8988T (cell line): Measurements from ENCODE around the gene TRIP4.
A peak's percentile ranks its signal among the peaks of the same experiment; 100 is the strongest.
"Not testable (repeated sequence)": the region's sequence is repeated elsewhere in the genome, so short reads cannot be mapped to it uniquely, and the experiment has no call there.

ENCODE experiments used
- DNase-seq: peaks from one replicate; pipeline ENCODE4 v3.0.0; 2011

TRIP4 gene

GRCh38 chr15:64453689-64454037 lies 66.0 kb downstream of the TRIP4 start:
- DNase-seq = no peak

DNA sequence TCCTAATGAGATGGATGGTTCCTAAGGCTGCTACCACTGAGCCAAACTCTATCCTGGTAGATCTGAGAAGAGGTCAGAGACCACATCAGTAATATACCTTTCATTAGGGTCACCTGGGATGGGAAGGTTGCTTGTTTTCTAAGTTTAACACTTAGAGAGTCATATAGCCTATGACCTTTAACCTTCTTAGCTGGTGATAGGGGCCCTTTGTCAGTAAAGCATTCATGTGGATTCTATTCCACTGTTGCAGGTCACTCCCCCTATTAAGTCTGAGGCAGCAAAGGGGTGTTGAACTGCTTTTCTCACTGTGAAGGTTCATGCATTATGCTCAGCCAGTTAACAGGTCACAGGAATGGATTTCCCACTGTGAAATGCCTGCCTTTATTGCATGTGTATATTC lies 66.6 kb downstream of the TRIP4 start:
- DNase-seq = no peak

DNA sequence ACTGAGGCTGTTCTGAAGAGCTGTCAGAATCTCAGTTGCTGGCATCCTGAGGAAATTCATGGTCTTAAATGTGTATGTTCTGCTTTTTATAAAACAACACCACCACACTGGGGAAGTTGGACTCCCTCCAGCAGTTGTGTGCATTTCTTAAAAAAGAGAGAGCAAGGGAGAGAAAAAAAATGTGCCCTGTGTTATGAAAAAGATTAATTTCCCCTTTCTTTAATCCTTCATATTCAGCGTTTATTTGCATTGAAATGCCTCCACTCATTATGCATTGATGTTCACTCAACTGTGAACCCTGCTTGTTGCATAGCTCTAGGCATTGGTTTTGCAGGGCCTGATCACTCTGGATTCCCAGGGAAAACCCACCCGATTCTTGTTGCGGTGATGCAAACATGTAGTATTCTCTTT lies 68.3 kb downstream of the TRIP4 start:
- DNase-seq = no peak

DNA sequence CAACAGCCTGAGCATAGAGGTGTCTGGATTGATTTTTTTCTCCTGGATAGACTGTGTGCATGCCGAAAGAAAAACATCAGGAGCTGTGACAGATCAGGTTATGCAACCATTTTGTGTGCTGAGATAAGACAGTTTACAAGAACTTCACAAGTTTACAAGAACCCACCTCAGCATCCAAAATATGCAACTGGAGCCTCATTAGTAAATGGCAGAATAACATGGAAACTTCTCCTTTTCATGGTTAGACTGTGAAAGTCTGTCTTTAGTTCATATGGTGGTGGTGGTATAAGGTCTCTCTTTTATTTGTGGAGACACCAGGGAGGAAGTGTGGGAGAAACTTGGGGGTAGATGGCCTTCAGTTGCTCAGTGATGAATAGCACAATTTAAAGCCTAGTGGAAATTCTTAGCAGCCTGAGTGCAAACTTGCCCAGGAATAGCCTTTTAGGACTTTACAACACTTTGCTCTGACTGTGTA lies 69.0 kb downstream of the TRIP4 start:
- no peak for DNase-seq

DNA sequence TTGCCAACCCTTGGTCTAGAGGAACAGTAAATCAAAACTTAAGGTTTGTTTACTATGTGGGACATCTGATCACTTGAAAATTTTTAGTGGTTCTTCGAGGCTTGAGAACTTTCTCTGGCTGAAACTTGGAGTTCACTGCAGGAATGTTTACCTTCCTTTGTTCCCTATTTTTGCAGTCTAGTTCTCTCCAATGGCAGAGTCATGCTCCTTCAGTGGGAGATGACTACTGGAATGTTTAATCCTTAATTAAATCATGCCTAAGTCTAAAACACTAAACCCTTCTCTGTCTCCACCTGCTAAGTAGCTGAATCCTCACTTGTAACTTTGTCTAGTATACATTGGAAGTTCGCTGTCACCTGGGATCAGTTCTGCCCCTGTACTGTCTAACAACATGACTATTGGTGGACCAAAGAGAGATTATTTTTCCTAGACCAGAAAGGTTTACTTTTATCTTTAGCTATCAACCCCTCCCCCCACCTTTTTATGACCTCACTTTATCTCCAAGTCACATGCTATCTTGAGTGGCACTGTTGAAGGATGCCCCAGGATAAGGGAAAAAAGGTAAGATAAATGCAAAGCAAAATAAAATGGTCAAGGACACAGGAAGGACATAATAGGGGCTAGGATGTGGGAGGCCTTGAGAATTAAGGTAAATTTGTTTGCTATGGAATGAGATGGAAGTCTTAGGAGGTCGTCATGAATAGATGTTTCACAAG lies 71.6 kb downstream of the TRIP4 start:
- DNase-seq = no peak

GRCh38 chr15:64460206-64460723 lies 72.6 kb downstream of the TRIP4 start, which contains the start of gene ZNF609:
TSS of gene ZNF609 (plus strand) at chr15:64460578. CDS start at chr15:64499420, 38,842 bp downstream.
- peak; percentile 82 for DNase-seq

GRCh38 chr15:64460724-64461720 lies 73.4 kb downstream of the TRIP4 start:
- DNase-seq = peak; percentile 45

DNA sequence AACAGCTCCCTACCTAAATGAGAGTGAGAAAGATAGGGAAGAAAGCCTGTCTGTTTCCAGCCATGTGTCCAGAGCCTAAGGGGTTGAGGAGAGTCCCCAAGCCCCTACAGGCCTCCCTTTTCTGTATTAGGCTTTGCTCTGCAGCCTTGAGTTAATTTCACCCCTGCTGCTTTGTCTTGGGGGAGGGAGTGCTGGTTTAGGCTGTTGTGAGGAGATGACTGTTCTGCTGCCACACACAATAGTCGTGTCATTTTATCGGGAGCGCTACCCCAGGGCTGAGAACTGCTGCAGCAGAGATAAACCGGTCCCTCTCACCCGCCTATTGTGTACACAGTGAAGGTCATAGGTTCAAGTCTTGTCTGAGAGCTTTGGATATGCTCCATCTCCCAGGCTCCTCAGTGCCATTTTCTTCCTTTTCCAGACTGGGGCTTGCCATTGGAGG lies 74.1 kb downstream of the TRIP4 start:
- no peak for DNase-seq

GRCh38 chr15:64462492-64462891 lies 74.9 kb downstream of the TRIP4 start:
- DNase-seq = no peak

DNA sequence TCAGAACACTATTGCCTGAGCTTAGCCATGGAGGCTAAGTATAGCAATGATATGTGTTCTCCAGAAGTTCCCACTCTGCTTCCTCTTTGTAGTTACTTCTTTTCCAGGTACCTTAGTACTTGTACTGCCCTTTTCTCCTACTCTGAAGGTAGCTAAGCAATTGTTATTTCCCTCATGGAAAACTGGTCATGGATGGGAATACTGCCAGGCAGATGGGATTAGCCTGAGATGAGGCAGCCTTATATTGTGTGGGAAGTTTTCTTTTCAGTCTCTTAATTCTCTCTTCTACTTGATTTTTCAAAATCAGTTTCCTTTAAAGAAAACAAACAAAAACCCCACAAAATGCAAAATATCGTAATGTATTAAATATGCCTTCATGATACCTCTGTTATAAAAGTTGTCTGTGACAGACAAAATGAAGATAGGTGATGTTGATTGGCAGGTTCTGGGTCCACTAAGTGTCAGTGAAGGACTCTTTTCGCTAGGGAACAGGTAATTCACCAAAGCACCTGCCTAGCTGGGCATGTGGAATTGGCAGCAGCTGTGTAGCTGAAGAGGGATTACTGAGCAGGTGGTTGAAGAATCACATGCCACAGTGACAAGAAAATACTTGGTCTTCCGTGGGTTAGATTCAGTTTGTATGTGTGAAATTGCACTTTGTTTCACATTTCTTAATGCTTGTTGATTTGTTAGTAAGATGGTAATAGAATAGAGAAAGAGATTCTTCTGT lies 76.8 kb downstream of the TRIP4 start:
- DNase-seq = no peak

GRCh38 chr15:64466408-64467141 lies 78.9 kb downstream of the TRIP4 start:
- no peak for DNase-seq

- DNase-seq = no peak
Observed at GRCh38 chr15:64472161-64472560, 84.5 kb downstream of the TRIP4 start.

- no peak for DNase-seq
Observed at GRCh38 chr15:64474846-64475245, 87.2 kb downstream of the TRIP4 start.

GRCh38 chr15:64476550-64476949 lies 88.9 kb downstream of the TRIP4 start:
- no peak for DNase-seq

DNA sequence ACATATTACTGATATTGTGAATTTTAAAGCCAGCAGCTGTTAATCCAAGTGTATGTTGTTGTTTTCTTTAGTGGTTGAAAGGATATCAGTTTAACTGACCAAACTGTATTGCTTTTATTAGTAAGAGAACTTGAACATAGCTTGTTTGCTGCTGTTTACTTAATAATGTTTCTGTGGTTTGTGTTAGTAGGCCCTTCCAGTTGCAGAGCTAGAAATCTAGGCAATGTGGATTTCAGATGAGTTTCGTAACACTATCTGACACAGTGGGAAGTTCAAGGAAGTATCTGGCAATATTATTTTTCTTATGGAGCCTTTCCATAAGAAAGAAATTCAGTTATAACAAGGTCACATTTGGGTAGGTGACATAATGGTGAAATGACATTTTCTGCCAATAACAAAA lies 91.2 kb downstream of the TRIP4 start:
- DNase-seq = no peak

- DNase-seq = no peak
Observed at GRCh38 chr15:64480891-64481290, 93.3 kb downstream of the TRIP4 start.

- DNase-seq = no peak
Observed at GRCh38 chr15:64483749-64484148, 96.1 kb downstream of the TRIP4 start.

DNA sequence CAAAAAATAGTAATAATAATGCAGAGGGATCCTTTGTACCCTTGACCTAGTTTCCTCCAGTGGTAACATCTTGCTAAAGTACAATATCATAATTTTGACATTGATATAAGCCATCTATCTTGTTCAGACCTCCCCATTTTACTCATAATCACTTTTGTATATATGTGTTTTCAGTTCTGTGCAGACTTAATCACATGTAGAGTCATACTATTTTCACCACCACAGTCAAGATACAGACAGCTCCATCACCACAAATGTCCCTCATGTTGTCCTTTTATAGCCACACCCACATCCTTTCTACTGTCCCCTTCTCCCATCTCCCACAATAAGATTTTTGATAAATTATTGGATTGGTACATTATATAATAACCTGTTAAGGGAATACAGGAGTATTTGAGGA lies 98.2 kb downstream of the TRIP4 start:
- DNase-seq = no peak

DNA sequence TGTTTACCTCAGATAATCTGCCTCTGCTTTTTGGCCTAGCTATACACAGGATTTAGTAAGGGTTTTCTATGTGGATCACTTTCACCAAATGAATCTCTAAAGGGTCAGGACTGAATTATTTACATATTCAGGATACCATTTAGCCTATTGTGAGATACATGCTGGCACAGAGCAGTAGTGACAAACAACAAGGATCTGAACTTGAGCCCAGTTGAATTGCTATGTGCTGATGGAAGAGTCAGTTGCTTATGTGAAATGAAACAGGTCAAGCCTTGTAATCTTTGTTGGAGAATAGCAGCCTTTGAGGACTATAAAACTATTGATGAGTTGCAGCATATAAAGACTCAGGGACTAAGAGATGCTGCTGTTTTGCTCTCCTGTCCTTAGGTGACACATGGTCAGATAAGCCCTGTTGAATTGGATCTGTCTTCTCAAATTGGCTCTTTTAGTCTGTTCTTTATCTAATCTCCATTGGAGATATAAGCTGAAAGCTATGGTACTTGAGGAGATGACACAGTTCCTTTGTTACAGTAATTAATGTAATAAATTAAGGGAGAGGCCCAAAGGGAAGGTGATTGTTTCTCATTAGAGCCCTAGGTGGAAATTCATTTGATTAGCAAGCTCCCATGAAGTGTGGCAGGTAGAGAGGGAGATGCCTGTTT lies 103.1 kb downstream of the TRIP4 start:
- DNase-seq = no peak

DNA sequence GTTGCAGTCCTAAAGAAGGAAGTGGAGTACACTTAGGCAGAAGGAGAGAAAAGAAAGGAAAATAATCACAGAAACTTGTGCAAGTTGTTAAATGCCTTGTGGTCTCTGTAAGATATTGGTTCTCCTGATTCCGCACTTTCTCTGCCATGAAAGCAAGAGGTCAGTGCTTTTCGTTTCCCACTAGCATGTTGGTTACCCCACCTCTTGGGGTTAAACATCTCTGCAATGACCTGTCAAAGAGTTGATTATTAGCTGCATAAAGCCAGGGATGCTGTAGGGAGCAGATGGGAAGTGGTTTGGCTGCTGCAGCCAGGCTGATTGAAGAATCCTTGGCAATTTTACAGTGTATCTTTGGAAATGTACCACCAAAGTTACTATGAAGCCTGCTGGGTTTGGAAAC lies 106.0 kb downstream of the TRIP4 start:
- DNase-seq = no peak

GRCh38 chr15:64495968-64496367 lies 108.3 kb downstream of the TRIP4 start:
- not testable (repeated sequence) for DNase-seq
